HepG2 (cell line): ENCODE data around the gene P2RY2. TPM values are rescaled to one million over a fixed set of nuclear protein-coding genes. Genes with fewer than 3 reads are reported as not detected.

Experiments used
- AGO1 ChIP-seq: fragments of 200-400 bp; formaldehyde crosslinking; IDR thresholded peaks from 2 replicates; pipeline ENCODE4 v1.6.1; 2017; ENCODE audit warnings: mild to moderate bottlenecking, low read depth, low read length, moderate library complexity; ENCODE audit not compliant: poor library complexity, severe bottlenecking
- BCL3 ChIP-seq: sonication (generic); formaldehyde crosslinking; IDR thresholded peaks from 2 replicates; pipeline ENCODE4 v1.5.1; 2020; ENCODE audit warnings: mild to moderate bottlenecking, missing genetic modification reagents, moderate library complexity
- EED ChIP-seq: sonication (generic); formaldehyde crosslinking; IDR thresholded peaks from 2 replicates; pipeline ENCODE4 v1.5.0; 2020; ENCODE audit warnings: mild to moderate bottlenecking, missing genetic modification reagents
- GLMP ChIP-seq: sonication (generic); formaldehyde crosslinking; IDR thresholded peaks from 2 replicates; pipeline ENCODE4 v1.9.0; 2021; ENCODE audit warnings: missing genetic modification reagents, mild to moderate bottlenecking, borderline replicate concordance
- GRHL1 ChIP-seq: sonication (generic); formaldehyde crosslinking; conservative IDR thresholded peaks from 2 replicates; pipeline ENCODE4 v1.8.0; 2022; ENCODE audit warnings: missing genetic modification reagents
- HNF1A ChIP-seq, 2 experiments: sonication (generic) in 1 of 2; formaldehyde crosslinking in 1 of 2; IDR thresholded peaks; 2 replicates each; pipeline versions ENCODE4 v1.4.0 to v1.6.1; 2016 to 2020; ENCODE audit warnings: borderline replicate concordance in 1 of 2, low read depth in 1 of 2, mild to moderate bottlenecking in 1 of 2, missing genetic modification reagents in 1 of 2
- ISL2 ChIP-seq: sonication (generic); formaldehyde crosslinking; IDR thresholded peaks from 2 replicates; pipeline ENCODE4 v1.5.0; 2020; ENCODE audit warnings: missing genetic modification reagents
- KAT8 ChIP-seq: IDR thresholded peaks from 2 replicates; pipeline ENCODE4 v1.6.1; 2016; ENCODE audit warnings: missing genetic modification reagents, missing compliant biosample characterization
- MYC ChIP-seq: sonication (generic); formaldehyde crosslinking; IDR thresholded peaks from 2 replicates; pipeline ENCODE4 v1.9.0; 2021; ENCODE audit warnings: missing genetic modification reagents, borderline replicate concordance
- REL ChIP-seq: sonication (generic); formaldehyde crosslinking; conservative IDR thresholded peaks from 2 replicates; pipeline ENCODE4 v1.8.0; 2022; ENCODE audit warnings: mild to moderate bottlenecking, missing genetic modification reagents, moderate library complexity
- SATB2 ChIP-seq: sonication (generic); formaldehyde crosslinking; IDR thresholded peaks from 2 replicates; pipeline ENCODE4 v1.5.0; 2020; ENCODE audit warnings: missing genetic modification reagents
- TAF1 ChIP-seq: sonication (generic); formaldehyde crosslinking; IDR thresholded peaks from 2 replicates; pipeline ENCODE4 v1.4.0; 2020; ENCODE audit warnings: missing genetic modification reagents
- TRIM22 ChIP-seq: fragments of 450-650 bp; IDR thresholded peaks from 2 replicates; pipeline ENCODE4 v1.6.1; 2017
- ZMAT3 ChIP-seq: sonication (generic); formaldehyde crosslinking; conservative IDR thresholded peaks from 2 replicates; pipeline ENCODE4 v1.7.0; 2021; ENCODE audit warnings: missing genetic modification reagents
- ZNF224 ChIP-seq: sonication (generic); formaldehyde crosslinking; IDR thresholded peaks from 2 replicates; pipeline ENCODE4 v1.5.0; 2020; ENCODE audit warnings: mild to moderate bottlenecking, missing genetic modification reagents
- ZNF446 ChIP-seq: sonication (generic); formaldehyde crosslinking; IDR thresholded peaks from 2 replicates; pipeline ENCODE4 v1.5.0; 2020; ENCODE audit warnings: mild to moderate bottlenecking, missing genetic modification reagents
- ZNF451 ChIP-seq: sonication (generic); formaldehyde crosslinking; IDR thresholded peaks from 2 replicates; pipeline ENCODE4 v1.5.0; 2020; ENCODE audit warnings: mild to moderate bottlenecking, missing genetic modification reagents
- ZNF576 ChIP-seq: sonication (generic); formaldehyde crosslinking; IDR thresholded peaks from 2 replicates; pipeline ENCODE4 v1.4.0; 2020; ENCODE audit warnings: mild to moderate bottlenecking, missing genetic modification reagents
- ZSCAN29 ChIP-seq: sonication (generic); formaldehyde crosslinking; conservative IDR thresholded peaks from 2 replicates; pipeline ENCODE4 v1.4.0; 2020; ENCODE audit warnings: mild to moderate bottlenecking, missing genetic modification reagents
- polyA plus RNA-seq, 8 experiments: library from polyadenylated mRNA; depleted of rRNA in 3 of 8; stranded (reverse) in 7 of 8; unstranded in 1 of 8; fragments of >200 nt; fragmentation: Illumina TruSeq in 4 of 8; extraction: Trizol in 4 of 8; gene quantifications; 2 replicates each; pipeline versions ENCODE4 v1.2.1 to v1.2.3, GENCODE V29; 2011 to 2016; ENCODE audit warnings: low read depth in 4 of 8, missing spikeins in 1 of 8, mixed read lengths in 1 of 8; ENCODE audit not compliant: insufficient read depth in 1 of 8
- total RNA-seq, 5 experiments: library from RNA; depleted of rRNA; stranded (reverse); fragments of >200 nt; fragmentation: Illumina TruSeq; extraction: Trizol; gene quantifications; 2 replicates each; pipeline ENCODE4 v1.2.3, GENCODE V29; 2016; ENCODE audit warnings: low read depth in 1 of 5

P2RY2 gene
- total and polyA plus RNA-seq, 2 of the 13 experiments (the other 11 are each of a cell fraction or from before 2014, with no cell fraction given), result 0.95 to 3.1 TPM

GRCh38 chr11:73177778-73178539 lies 40.1 kb upstream of the P2RY2 start (continued):
- no peak for TF ChIP-seq ZNF446 (CRISPR knock-in tag)
- no peak for TF ChIP-seq ZNF576
- no peak for TF ChIP-seq ZNF451
- TF ChIP-seq ISL2, result no peak
- TF ChIP-seq TAF1 (CRISPR knock-in tag), result peak; percentile 11; the same call in 1 of the 2 replicates
- TF ChIP-seq SATB2 (CRISPR knock-in tag), result no peak
- TF ChIP-seq MYC (CRISPR knock-in tag), result peak; percentile 22; the same call in 1 of the 2 replicates
- TF ChIP-seq ZSCAN29 (CRISPR knock-in tag), result 0 out of 2 replicates have a peak, but pooled peaks have one; percentile 7
- peak; percentile 66; the same call in 1 of the 2 replicates for TF ChIP-seq BCL3 (CRISPR knock-in tag)
- no peak for TF ChIP-seq EED (CRISPR knock-in tag)
- 0 out of 2 replicates have a peak, but pooled peaks have one; percentile 19 for TF ChIP-seq KAT8 (CRISPR knock-in tag)
- no peak for TF ChIP-seq GLMP (CRISPR knock-in tag)
- TF ChIP-seq ZNF224 (CRISPR knock-in tag), result no peak
- TF ChIP-seq GRHL1 (CRISPR knock-in tag), result no peak
- no peak for TF ChIP-seq ZMAT3
- no peak for TF ChIP-seq AGO1
- TF ChIP-seq TRIM22, result no peak
- TF ChIP-seq REL, result no peak
- TF ChIP-seq HNF1A (IDR thresholded peaks at IDR 0.05; ENCODE audit: low read depth), result no peak
- TF ChIP-seq HNF1A (CRISPR knock-in tag; IDR thresholded peaks at IDR 0.05; ENCODE audit: borderline replicate concordance), result no peak
